WERI-Rb-1 (cell line): ENCODE results near the gene ANKRD17.
"Not testable (repeated sequence)": the region's sequence is repeated elsewhere in the genome, so short reads cannot be mapped to it uniquely, and the experiment has no call there.

ENCODE experiments used
- DNase-seq: peaks from one replicate; pipeline ENCODE4 v3.0.0-alpha.2; 2020
- H3K27ac ChIP-seq: fragments of 250-450 bp; sonication (Bioruptor Pico); 2 replicates; pipeline ENCODE4 v1.5.1; 2020; ENCODE audit warnings: mild to moderate bottlenecking, moderate library complexity
- H3K27me3 ChIP-seq: fragments of 250-450 bp; sonication (Bioruptor Pico); 2 replicates; pipeline ENCODE4 v1.5.1; 2021; ENCODE audit warnings: mild to moderate bottlenecking, low read depth, moderate library complexity; ENCODE audit not compliant: insufficient read depth, severe bottlenecking
- H3K36me3 ChIP-seq: fragments of 250-450 bp; sonication (Bioruptor Pico); 2 replicates; pipeline ENCODE4 v1.5.1; 2020; ENCODE audit warnings: mild to moderate bottlenecking, moderate library complexity
- H3K4me3 ChIP-seq: 2 replicates; pipeline ENCODE4 v1.5.1; 2011; ENCODE audit warnings: low read depth, mild to moderate bottlenecking, control low read depth, low read length
- H3K9me3 ChIP-seq: fragments of 250-450 bp; sonication (Bioruptor Pico); 2 replicates; pipeline ENCODE4 v1.5.1; 2021; ENCODE audit warnings: mild to moderate bottlenecking, moderate library complexity; ENCODE audit not compliant: severe bottlenecking
- TF ChIP-seq, protein P1 (sequence below): IDR thresholded peaks from 2 replicates; pipeline ENCODE4 v1.5.1; 2011; ENCODE audit warnings: low read depth, mild to moderate bottlenecking, control low read depth, inconsistent platforms, low read length

The ANKRD17 gene

DNA sequence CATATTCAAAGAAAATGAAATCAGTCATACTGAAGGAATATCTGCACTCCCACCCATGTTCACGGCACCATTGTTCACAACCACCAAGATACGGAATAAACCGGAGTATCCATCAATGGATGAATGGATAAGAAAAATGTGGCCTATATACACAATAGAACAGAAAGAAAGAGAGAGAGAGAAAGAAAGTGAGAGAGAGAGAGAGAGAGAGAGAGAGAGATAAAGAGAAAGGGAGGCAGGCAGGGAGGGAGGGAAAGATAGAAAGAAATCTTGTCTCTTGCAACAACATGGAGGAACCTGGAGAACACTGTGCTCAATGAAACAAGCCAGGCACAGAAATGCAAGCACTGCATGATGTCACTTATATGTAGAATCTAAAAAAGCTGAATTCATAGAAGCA, 52.4 kb downstream of the ANKRD17 start:
- no peak for DNase-seq
- Histone ChIP-seq H3K36me3 (peaks cover 1% of the 10 kb centered on the region), H3K9me3 (no peaks in the 10 kb centered on the region)

DNA sequence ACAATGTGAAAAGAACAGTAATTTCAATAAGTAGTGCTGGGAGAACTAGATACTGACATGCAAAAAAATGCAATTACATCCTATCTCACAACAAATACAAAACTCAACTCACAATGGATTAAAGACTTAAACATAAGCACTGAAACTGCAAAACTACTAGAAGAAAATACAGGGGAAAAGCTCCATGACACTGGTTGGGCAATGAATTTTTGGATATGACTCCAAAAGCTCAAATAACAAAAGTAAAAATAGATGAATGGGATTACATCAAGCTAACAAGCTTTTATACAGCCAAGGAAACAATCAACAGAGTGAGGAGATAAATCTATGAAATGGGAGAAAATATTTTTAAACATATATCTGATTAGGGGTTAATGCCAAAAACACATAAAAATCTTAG, 53.1 kb downstream of the ANKRD17 start:
- no peaks in the 10 kb centered on the region for H3K27me3 ChIP-seq
- no peaks in the 10 kb centered on the region for H3K9me3 ChIP-seq
- no peak overlapping the region for H3K27ac ChIP-seq
- TF ChIP-seq, protein P1, sequence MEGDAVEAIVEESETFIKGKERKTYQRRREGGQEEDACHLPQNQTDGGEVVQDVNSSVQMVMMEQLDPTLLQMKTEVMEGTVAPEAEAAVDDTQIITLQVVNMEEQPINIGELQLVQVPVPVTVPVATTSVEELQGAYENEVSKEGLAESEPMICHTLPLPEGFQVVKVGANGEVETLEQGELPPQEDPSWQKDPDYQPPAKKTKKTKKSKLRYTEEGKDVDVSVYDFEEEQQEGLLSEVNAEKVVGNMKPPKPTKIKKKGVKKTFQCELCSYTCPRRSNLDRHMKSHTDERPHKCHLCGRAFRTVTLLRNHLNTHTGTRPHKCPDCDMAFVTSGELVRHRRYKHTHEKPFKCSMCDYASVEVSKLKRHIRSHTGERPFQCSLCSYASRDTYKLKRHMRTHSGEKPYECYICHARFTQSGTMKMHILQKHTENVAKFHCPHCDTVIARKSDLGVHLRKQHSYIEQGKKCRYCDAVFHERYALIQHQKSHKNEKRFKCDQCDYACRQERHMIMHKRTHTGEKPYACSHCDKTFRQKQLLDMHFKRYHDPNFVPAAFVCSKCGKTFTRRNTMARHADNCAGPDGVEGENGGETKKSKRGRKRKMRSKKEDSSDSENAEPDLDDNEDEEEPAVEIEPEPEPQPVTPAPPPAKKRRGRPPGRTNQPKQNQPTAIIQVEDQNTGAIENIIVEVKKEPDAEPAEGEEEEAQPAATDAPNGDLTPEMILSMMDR: no peak
- no peak for DNase-seq
- no peaks in the 10 kb centered on the region; the same call in 1 of the 2 replicates for H3K36me3 ChIP-seq
- H3K4me3 ChIP-seq: no peak overlapping the region

More for the DNA sequence above, 52.4 kb downstream of the ANKRD17 start:
- Histone ChIP-seq H3K27ac (no peak overlapping the region), H3K4me3 (no peak overlapping the region), H3K27me3 (no peaks in the 10 kb centered on the region)
- TF ChIP-seq, protein P1: no peak

DNA sequence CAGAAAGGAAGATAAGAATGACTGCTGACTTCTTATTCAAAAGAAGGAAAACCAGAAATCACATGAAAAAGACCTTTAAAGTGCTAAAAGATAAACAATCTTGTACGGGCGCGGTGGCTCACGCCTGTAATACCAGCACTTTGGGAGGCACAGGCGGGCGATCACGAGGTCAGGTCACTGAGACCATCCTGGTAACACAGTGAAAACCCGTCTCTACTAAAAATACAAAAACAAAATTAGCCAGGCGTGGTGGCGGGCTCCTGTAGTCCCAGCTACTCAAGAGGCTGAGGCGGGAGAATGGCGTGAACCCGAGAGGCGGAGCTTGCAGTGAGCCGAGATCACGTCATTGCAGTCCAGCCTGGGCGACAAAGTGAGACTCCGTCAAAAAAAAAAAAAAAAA, 54.6 kb downstream of the ANKRD17 start:
- not testable (repeated sequence) for DNase-seq, H3K27ac ChIP-seq, H3K9me3 ChIP-seq, H3K27me3 ChIP-seq, H3K36me3 ChIP-seq, H3K4me3 ChIP-seq

DNA sequence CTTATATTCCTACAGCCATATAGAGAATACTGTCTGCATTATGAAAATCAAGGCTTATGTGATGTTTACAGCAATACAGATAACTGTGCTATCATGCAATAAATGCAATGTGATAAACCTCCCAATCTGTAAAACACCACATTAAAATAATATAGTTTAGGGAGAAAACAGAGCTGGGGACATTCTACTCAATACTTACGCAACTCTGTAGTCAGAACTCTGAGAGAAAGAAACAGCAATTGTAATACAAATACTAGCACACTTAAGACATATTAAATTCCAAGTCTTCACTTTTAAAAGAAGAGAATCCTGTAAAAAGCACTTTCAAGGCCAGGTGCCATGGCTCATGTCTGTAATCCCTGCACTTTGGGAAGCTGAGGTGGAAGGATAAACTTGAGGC, 61.4 kb downstream of the ANKRD17 start:
- Histone ChIP-seq H3K4me3 (no peak overlapping the region), H3K27ac (no peak overlapping the region), H3K9me3 (no peaks in the 10 kb centered on the region), H3K36me3 (peaks cover 5% of the 10 kb centered on the region; the same call in 1 of the 2 replicates), H3K27me3 (no peaks in the 10 kb centered on the region)
- TF ChIP-seq, protein P1: no peak
- DNase-seq: no peak

DNA sequence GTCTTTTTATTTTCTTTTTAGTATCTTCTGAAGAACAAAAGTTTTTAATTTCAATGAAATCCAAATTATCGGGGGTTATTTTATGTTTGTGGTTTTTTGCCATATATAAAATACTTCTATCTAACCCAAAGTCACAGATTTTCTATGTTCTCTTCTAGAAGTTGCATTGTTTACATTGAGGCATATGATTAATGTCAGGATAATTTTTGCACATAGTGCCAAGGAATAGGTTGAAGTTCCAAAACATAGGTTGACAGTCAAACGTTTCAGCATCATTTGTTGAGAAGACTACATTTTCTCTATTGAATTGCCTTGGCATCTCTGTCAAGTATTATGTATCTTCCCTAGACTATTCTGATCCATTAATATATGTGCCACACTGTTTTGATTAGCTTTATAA, 64.5 kb downstream of the ANKRD17 start:
- H3K27ac ChIP-seq: no peak overlapping the region
- TF ChIP-seq, protein P1: no peak
- H3K9me3 ChIP-seq: no peaks in the 10 kb centered on the region
- H3K27me3 ChIP-seq: no peaks in the 10 kb centered on the region
- no peak overlapping the region for H3K4me3 ChIP-seq
- peaks cover 5% of the 10 kb centered on the region; the same call in 1 of the 2 replicates for H3K36me3 ChIP-seq
- no peak for DNase-seq

DNA sequence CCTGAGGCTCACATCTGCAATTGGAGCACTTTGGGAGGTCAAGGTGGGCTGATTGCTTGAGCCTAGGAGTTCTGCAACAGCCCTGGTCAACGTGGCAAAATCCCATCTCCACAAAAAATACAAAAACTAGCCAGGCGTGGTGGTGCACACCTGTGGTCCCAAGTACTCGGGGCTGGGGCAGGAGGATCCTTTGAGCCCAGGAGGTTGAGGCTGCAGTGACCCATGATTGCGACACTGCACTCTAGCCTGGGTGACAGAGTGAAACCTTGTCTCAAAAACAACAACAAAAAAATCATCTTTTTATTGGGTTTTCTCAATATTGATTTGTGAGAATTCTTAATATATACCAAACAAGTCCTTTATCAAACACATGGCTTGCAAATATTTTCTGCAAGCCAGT, 64.9 kb downstream of the ANKRD17 start:
- DNase-seq: no peak
- Histone ChIP-seq H3K36me3 (peaks cover 5% of the 10 kb centered on the region; the same call in 1 of the 2 replicates), H3K27ac (no peak overlapping the region), H3K27me3 (no peaks in the 10 kb centered on the region), H3K4me3 (no peak overlapping the region), H3K9me3 (no peaks in the 10 kb centered on the region)
- TF ChIP-seq, protein P1: no peak
